Activated CD8-positive, alpha-beta T cell treated with anti-CD3 and anti-CD28 coated beads, Interleukin-2, amount 10 ng/mL, durations not matched to agents 7 days and 5 days (primary cell): Measurements from ENCODE around the gene INCA1. TPM values are rescaled to one million over a fixed set of nuclear protein-coding genes. Genes with fewer than 3 reads are reported as not detected.

Experiments
- ATAC-seq: fragments of 150-1000 bp; cut with Tn5 transposase; one replicate; pipeline ENCODE4 v1.10.0; 2021; ENCODE audit warnings: moderate library complexity
- CTCF ChIA-PET: fragments of 350-600 bp; sonication (Branson Sonifier 250); formaldehyde crosslinking; loops from one replicate; lab custom pipeline; 2021; ENCODE audit warnings: antibody characterized with exemption; lab: Charles Lee
- POLR2A ChIA-PET: fragments of 350-600 bp; sonication (Branson Sonifier 250); formaldehyde crosslinking; loops from one replicate; lab custom pipeline; 2021; ENCODE audit warnings: antibody characterized with exemption; lab: Charles Lee
- DNase-seq: peaks from one replicate; pipeline ENCODE4 v3.0.0-alpha.2; 2020
- H3K27ac Mint-ChIP-seq: one replicate; pipeline ENCODE4 v1.8.0; 2021; ENCODE audit warnings: mild to moderate bottlenecking, mixed read lengths
- H3K27me3 Mint-ChIP-seq: one replicate; pipeline ENCODE4 v1.8.0; 2021; ENCODE audit warnings: low read depth, mixed read lengths
- H3K36me3 Mint-ChIP-seq: one replicate; pipeline ENCODE4 v1.8.0; 2021; ENCODE audit warnings: low read depth, mixed read lengths
- H3K4me1 Mint-ChIP-seq: one replicate; pipeline ENCODE4 v1.8.0; 2021; ENCODE audit warnings: low read depth, mixed read lengths
- H3K4me3 Mint-ChIP-seq: one replicate; pipeline ENCODE4 v1.8.0; 2021; ENCODE audit warnings: mild to moderate bottlenecking, mixed read lengths
- H3K9me3 Mint-ChIP-seq: one replicate; pipeline ENCODE4 v1.8.0; 2022; ENCODE audit warnings: mixed read lengths; ENCODE audit not compliant: insufficient read depth
- total RNA-seq, 2 experiments: library from RNA; stranded (reverse); gene quantifications; one replicate each; pipeline ENCODE4 v1.2.3, GENCODE V29; 2021

The INCA1 gene
- total RNA-seq, 2 experiments from 2014 or later: 0.26 to 0.29 TPM

DNA sequence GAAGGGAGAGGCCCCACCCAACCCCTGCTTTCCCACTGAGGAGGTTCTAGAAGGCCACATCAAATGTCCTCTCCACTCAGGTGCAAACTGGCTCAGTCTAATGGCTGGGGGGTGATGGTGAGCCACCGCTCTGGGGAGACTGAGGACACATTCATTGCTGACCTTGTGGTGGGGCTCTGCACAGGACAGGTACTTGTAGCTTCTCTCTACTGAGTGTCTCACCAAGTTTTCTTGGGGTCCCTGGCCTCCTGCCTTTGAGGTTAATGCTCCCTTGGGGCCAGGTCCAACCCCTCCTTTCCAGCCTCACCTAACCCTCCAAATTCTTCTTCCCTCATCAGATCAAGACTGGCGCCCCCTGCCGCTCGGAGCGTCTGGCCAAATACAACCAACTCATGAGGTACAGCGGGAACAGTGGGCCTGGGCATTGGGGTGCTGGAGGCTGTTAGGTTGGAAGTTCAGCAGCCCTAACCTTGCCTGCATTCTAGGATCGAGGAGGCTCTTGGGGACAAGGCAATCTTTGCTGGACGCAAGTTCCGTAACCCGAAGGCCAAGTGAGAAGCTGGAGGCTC lies 40.7 kb downstream of the INCA1 start:
- Mint-ChIP-seq H3K36me3 (peaks cover 26% of the 10 kb centered on the region), H3K4me1 (peaks cover 17% of the 10 kb centered on the region), H3K27ac (no peak overlapping the region), H3K9me3 (no peaks in the 10 kb centered on the region), H3K27me3 (no peaks in the 10 kb centered on the region), H3K4me3 (no peak overlapping the region)
- ATAC-seq (no peak), DNase-seq (peak; percentile 56)
- CTCF ChIA-PET: interaction anchor here (0.9 to 3.6 kb wide), 5 partner anchors 9 to 50 kb away, joined by 3 to 30 read pairs (median 4); partner anchors contain the start of genes PFN1 and SPAG7
- POLR2A ChIA-PET: interaction anchor here (1.2 to 3.8 kb wide), 4 partner anchors 10 to 33 kb away, joined by 3 to 14 read pairs (median 4); partner anchors contain the start of gene SPAG7

DNA sequence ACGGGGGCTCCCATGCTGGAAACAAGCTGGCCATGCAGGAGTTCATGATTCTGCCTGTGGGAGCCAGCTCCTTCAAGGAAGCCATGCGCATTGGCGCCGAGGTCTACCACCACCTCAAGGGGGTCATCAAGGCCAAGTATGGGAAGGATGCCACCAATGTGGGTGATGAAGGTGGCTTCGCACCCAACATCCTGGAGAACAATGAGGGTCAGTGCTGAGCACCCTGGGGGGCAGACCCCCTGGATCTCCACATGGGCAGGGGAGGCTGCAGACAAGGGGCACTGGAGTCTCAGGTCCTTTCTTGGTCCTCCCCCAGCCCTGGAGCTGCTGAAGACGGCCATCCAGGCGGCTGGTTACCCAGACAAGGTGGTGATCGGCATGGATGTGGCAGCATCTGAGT lies 42.2 kb downstream of the INCA1 start:
- Mint-ChIP-seq H3K36me3 (peaks cover 21% of the 10 kb centered on the region), H3K9me3 (no peaks in the 10 kb centered on the region), H3K27ac (no peak overlapping the region), H3K4me1 (peaks cover 29% of the 10 kb centered on the region), H3K27me3 (no peaks in the 10 kb centered on the region), H3K4me3 (no peak overlapping the region)
- no peak for ATAC-seq
- DNase-seq: no peak
- ChIA-PET POLR2A (interaction anchor here (0.9 to 1.5 kb wide), 5 partner anchors 9 to 21 kb away, joined by 3 to 5 read pairs (median 3); partner anchors contain the start of genes RNF167 and SLC25A11), CTCF (interaction anchor here (1.0 to 3.6 kb wide), 4 partner anchors 11 to 50 kb away, joined by 3 to 30 read pairs (median 4); partner anchors contain the start of genes RNF167, SLC25A11 and SPAG7)

DNA sequence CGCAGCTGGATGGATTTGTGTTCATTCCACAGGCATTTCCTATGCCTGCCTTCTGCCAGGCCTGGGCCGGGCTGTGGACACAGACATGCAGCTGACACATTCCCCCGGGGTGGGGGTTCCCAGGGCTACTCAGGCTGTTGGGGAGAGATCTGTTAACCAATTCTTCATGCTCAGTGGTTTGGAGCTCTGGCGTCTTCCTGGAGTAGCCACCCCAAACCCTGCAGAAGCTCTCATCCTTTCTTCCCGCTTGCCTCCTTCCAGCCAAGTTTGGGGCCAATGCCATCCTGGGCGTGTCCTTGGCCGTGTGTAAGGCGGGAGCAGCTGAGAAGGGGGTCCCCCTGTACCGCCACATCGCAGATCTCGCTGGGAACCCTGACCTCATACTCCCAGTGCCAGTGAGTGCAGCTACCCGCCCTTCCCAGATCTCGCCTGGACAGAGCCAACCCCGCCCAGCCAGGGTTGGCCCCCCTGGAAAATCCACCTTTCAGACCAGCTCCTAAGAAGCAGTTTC lies 43.8 kb downstream of the INCA1 start:
- Mint-ChIP-seq H3K4me1 (peaks cover 30% of the 10 kb centered on the region), H3K27ac (peak overlapping the region; percentile 47), H3K36me3 (peaks cover 12% of the 10 kb centered on the region), H3K27me3 (no peaks in the 10 kb centered on the region), H3K9me3 (no peaks in the 10 kb centered on the region), H3K4me3 (no peak overlapping the region)
- DNase-seq (no peak), ATAC-seq (no peak)
- ChIA-PET CTCF (interaction anchor here (1.6 to 4.4 kb wide), 2 partner anchors 14 to 44 kb away, joined by 9 to 16 read pairs; partner anchors contain the start of gene SPAG7), POLR2A (interaction anchor here (0.9 to 10.0 kb wide), 3 partner anchors 10 to 15 kb away, joined by 4 to 239 read pairs (median 71); partner anchors contain the start of genes RNF167, SLC25A11 and SPAG7)

DNA sequence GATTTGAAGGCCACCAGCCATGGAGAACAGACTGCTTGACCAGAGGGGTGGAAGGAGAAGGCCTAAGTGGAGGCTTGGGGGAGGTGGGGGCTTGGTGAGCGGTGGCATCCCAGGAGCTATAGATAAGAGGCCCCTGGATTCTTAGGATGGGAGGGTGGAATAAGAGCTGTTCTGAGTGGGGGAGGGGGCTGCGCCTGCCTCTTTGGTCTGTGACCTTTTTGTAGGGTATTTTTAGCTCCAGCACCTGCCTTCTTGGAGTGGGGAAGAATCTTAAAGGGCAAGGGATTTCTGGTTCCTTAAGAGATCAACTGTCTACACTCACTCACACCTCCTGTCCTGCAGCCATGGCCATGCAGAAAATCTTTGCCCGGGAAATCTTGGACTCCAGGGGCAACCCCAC lies 45.8 kb downstream of the INCA1 start:
- peak overlapping the region; percentile 82 for H3K4me3 Mint-ChIP-seq
- no peaks in the 10 kb centered on the region for H3K9me3 Mint-ChIP-seq
- POLR2A ChIA-PET: interaction anchor here (0.7 to 10.0 kb wide), 4 partner anchors 11 to 64 kb away, joined by 3 to 239 read pairs (median 37); partner anchors contain the start of genes RNF167, SLC25A11 and SPAG7
- H3K27me3 Mint-ChIP-seq: no peaks in the 10 kb centered on the region
- DNase-seq (no peak), ATAC-seq (no peak)
- H3K36me3 Mint-ChIP-seq: peaks cover 25% of the 10 kb centered on the region
- H3K27ac Mint-ChIP-seq: peak overlapping the region; percentile 92
- peaks cover 28% of the 10 kb centered on the region for H3K4me1 Mint-ChIP-seq
- CTCF ChIA-PET: interaction anchor here (0.9 to 4.4 kb wide), 4 partner anchors 11 to 79 kb away, joined by 3 to 16 read pairs (median 6); partner anchors contain the start of genes RNF167, SLC25A11 and SPAG7

DNA sequence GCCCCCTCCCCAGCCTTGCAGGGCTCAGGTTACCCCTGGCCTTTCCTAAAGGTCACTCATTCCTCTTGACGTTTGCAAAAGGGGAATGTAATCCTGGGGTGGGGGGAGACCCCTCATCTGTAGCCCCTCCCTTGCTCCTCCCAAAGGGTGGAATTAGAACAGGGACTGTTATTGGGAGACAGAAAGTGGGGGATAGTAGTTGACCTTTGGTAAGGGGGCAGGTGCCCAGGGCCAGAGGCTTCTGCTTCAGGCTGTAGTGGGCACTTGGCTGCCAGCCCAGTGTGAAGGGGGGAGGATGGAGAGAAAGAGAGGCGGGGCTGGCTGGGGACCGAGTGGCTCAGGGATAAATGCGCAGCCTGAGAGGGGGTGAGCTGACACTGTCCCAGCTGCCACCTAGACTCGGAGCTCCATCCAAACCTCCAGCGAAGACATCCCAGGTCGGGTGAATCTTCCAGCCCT lies 46.5 kb downstream of the INCA1 start, which contains the start of gene ENO3:
Gene ENO3 (plus strand): TSS at position 374 of the 459 bp plus-strand sequence. CDS start 711 bp downstream, outside the sequence.
- Mint-ChIP-seq H3K4me1 (peaks cover 21% of the 10 kb centered on the region), H3K27me3 (no peaks in the 10 kb centered on the region), H3K4me3 (peak within 1 kb of the TSS; percentile 82), H3K9me3 (no peaks in the 10 kb centered on the region), H3K27ac (peak within 1 kb of the TSS; percentile 92), H3K36me3 (peaks cover 29% of the 10 kb centered on the region)
- ATAC-seq (no peak), DNase-seq (no peak)
- CTCF ChIA-PET: interaction anchor here (1.0 to 4.4 kb wide), 3 partner anchors 11 to 18 kb away, joined by 3 to 16 read pairs (median 8); partner anchors contain the start of genes RNF167, SLC25A11 and SPAG7
- POLR2A ChIA-PET: interaction anchor here (0.7 to 10.0 kb wide), 6 partner anchors 11 to 41 kb away, joined by 3 to 239 read pairs (median 4); partner anchors contain the start of genes CAMTA2, RNF167, SLC25A11 and SPAG7

DNA sequence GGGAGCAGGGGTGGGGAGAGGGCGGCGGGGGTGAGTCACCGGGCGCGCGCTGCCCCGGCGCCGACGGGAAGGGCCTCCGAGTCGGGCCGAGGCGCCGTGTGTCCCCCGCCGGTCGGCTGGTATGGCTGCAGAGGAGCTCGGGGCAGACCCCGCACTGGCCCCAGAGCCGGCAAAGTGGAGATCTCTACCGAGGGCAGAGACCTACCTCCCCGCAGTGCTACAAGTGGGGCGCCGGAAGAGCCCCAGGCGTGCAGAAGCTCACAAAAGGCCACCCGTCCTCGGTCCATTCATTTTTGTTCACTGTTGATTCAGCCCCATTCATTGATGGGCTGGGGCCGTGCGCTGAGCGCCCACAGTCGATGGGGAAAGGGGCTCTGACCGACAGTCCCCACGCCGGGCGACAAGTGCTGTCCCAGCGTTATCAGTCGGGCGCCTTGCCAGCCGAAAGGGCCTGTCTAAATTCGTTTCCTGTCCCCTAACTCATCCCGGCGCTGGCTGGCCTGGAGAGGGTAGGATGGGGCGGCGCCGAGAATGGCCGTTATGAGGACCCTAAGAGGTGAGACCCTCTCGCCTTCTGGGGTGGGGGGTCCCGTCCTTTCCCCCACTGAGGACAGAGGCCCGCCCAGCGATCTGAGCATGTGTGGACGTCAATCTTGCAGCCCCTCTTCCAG lies 47.1 kb downstream of the INCA1 start:
- Mint-ChIP-seq H3K4me3 (peak overlapping the region; percentile 82), H3K9me3 (no peaks in the 10 kb centered on the region), H3K4me1 (peaks cover 27% of the 10 kb centered on the region), H3K36me3 (peaks cover 34% of the 10 kb centered on the region), H3K27ac (peak overlapping the region; percentile 92), H3K27me3 (no peaks in the 10 kb centered on the region)
- no peak for DNase-seq
- CTCF ChIA-PET: interaction anchor here (2.0 to 4.4 kb wide), 2 partner anchors 10 to 17 kb away, joined by 8 to 16 read pairs; partner anchors contain the start of genes RNF167, SLC25A11 and SPAG7
- POLR2A ChIA-PET: interaction anchor here (0.6 to 10.0 kb wide), 8 partner anchors 9 to 37 kb away, joined by 3 to 239 read pairs (median 4); partner anchors contain the start of genes CAMTA2, RNF167, SLC25A11 and SPAG7
- peak; percentile 8 for ATAC-seq

DNA sequence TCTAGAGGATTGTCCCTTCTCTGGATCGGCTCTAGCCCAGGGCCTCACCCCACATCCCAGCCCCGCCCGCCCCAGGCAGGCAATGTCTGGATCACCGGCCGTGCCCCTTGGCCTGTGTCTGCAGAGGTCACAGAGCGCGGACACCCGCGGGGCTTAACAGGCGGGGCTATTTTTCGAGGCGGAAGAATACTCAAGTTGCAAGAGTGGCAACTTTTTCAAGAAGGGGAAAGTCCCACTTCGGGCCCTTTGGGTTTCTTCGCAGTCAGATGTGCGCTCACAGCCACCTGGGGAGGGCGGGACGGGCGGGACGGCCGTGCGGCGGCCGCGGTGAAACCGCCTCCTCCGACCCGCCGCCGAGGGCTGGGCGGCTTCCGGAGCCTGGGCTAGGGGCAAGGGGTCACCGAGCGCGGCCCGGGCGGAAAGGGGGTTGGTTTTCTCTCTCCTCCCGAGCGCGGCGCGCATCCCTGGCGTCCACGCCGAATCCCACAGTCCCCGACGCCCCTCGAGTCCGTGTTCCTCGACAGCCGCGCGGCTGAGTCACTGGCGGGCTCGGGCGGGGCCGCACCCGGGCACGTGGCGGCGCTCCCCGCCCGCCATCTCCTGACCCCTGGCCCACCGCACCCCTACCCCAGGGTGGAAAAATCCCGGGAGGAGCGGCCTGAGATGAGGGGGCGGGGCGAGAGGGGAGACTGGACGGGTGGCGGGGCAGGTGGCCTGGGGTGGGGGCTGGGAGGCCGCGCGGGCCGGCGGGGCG lies 47.8 kb downstream of the INCA1 start:
- Mint-ChIP-seq H3K4me1 (peaks cover 34% of the 10 kb centered on the region), H3K4me3 (peak overlapping the region; percentile 97), H3K27ac (peak overlapping the region; percentile 99), H3K9me3 (no peaks in the 10 kb centered on the region), H3K36me3 (peaks cover 41% of the 10 kb centered on the region), H3K27me3 (no peaks in the 10 kb centered on the region)
- peak; percentile 28 for ATAC-seq
- CTCF ChIA-PET: interaction anchor here (4.4 kb wide), 1 partner anchor 18 kb away, joined by 16 read pairs; the partner anchor contains the start of gene SPAG7
- peak; percentile 84 for DNase-seq
- POLR2A ChIA-PET: interaction anchor here (0.6 to 10.0 kb wide), 11 partner anchors 9 to 444 kb away, joined by 3 to 239 read pairs (median 6); partner anchors contain the start of genes C17orf107, CHRNE, INCA1 and KIF1C

DNA sequence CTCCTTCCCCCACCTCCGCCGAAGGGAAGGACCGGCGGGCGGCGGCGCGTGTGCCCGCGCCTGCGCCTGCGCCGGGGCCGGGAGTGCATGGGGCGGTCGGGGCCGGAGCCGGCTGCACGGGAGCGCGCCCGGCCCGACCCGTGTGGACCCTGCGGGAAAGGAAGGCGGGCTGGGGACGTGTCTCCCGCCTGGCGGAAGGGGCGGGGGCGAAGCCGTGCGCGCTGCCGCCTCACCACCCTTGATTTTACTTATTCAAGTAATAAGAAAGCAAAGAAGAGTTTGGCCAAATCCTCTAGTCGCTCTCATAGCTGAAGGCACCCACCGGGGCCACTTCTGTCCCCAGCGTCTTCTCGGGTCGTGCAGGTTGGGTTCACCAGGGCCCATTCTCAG lies 48.4 kb downstream of the INCA1 start:
- ChIA-PET POLR2A (interaction anchor here (0.9 to 10.0 kb wide), 10 partner anchors 9 to 444 kb away, joined by 3 to 239 read pairs (median 8); partner anchors contain the start of genes C17orf107, CHRNE, INCA1 and KIF1C), CTCF (interaction anchor here (3.5 kb wide), 1 partner anchor 18 kb away, joined by 13 read pairs; the partner anchor contains the start of gene SPAG7)
- Mint-ChIP-seq H3K9me3 (no peaks in the 10 kb centered on the region), H3K4me1 (peaks cover 39% of the 10 kb centered on the region), H3K4me3 (peak overlapping the region; percentile 97), H3K36me3 (peaks cover 45% of the 10 kb centered on the region), H3K27me3 (no peaks in the 10 kb centered on the region), H3K27ac (peak overlapping the region; percentile 99)
- peak; percentile 46 for ATAC-seq
- peak; percentile 84 for DNase-seq

DNA sequence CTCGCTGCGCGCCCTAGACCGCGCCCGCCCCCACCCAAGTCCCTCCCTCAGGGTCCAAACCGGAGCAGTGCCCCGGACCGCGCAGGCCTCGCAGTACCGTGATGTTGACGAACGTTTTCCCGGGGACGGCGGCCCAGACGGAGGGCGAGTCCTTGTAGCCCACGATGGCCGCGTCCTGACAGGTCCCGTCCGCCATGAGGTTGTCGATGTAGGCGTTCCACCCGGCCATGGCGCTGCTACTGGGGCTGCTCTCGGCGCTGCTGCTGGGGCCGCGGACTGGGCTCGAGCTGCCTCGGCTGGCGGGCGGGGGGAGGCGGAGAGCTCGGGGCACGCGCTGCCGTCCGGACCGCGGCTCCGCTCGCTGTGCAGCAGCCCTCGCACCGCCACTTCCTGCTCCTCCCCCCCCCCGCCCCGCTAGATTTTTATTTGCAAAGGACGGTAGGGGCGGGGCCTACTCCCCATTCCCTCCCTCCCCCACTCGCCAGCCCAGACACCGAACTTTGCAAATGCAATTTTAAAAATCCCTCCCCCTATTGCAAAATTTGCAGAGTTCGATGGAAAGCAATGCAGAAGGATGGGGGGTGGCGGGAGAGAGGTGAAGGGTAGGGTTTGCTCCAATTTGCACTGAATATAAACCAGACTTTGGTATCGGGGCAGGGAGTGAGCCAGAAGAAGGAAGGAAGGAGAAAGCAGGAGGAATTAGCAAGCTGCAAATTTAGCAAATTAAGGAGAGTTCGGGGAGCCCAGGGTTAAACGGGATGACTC lies 49.0 kb downstream of the INCA1 start, which contains the start of gene PFN1:
Gene PFN1 (minus strand): TSS at position 365 of the 765 bp plus-strand sequence. CDS start 136 bp downstream, at position 229.
- CTCF ChIA-PET: interaction anchor here (1.2 to 3.5 kb wide), 3 partner anchors 9 to 39 kb away, joined by 4 to 13 read pairs (median 4); partner anchors contain the start of gene SPAG7
- peaks cover 44% of the 10 kb centered on the region for H3K4me1 Mint-ChIP-seq
- peak; percentile 33 for ATAC-seq
- H3K9me3 Mint-ChIP-seq: no peaks in the 10 kb centered on the region
- H3K27ac Mint-ChIP-seq: peak within 1 kb of the TSS; percentile 99
- POLR2A ChIA-PET: interaction anchor here (0.8 to 10.0 kb wide), 14 partner anchors 8 to 443 kb away, joined by 3 to 239 read pairs (median 5); partner anchors contain the start of genes C17orf107, CHRNE, INCA1 and KIF1C
- peak; percentile 96 for DNase-seq
- H3K4me3 Mint-ChIP-seq: peak within 1 kb of the TSS; percentile 97
- no peaks in the 10 kb centered on the region for H3K27me3 Mint-ChIP-seq
- H3K36me3 Mint-ChIP-seq: peaks cover 46% of the 10 kb centered on the region
